H1 (cell line): ENCODE measurements around the gene B3GNT2. TPM values are rescaled to one million over a fixed set of nuclear protein-coding genes. Genes with fewer than 3 reads are reported as not detected.

ENCODE experiments used
- CTCF ChIA-PET: fragments of 300-600 bp; sonication (Branson Sonifier 250); formaldehyde crosslinking; loops from one replicate; lab custom pipeline; 2021; ENCODE audit not compliant: partially characterized antibody; lab: Charles Lee
- POLR2A ChIA-PET: fragments of 300-600 bp; sonication (Branson Sonifier 250); formaldehyde crosslinking; loops from one replicate; lab custom pipeline; 2021; ENCODE audit warnings: inconsistent platforms; ENCODE audit not compliant: partially characterized antibody; lab: Charles Lee
- DNase-seq, 2 experiments: peaks; one replicate each; pipeline versions ENCODE4 v3.0.0 to v3.0.0-alpha.2; 2010 to 2022; ENCODE audit warnings: low spot score in 2 of 2, low read depth in 1 of 2, mixed read lengths in 1 of 2
- FAIRE-seq: peaks from 2 replicates; lab custom pipeline; 2011; peaks lifted over from hg19 to GRCh38; lab: Jason Lieb, UNC
- H2AFZ ChIP-seq: 2 replicates; pipeline ENCODE4 v1.8.1; 2012; ENCODE audit warnings: low read length, inconsistent platforms
- H2AK5ac ChIP-seq: 2 replicates; pipeline ENCODE4 v1.6.1; 2013; ENCODE audit warnings: low read depth, low read length
- H2BK120ac ChIP-seq: replicated peaks from 2 replicates; pipeline ENCODE3; 2013; ENCODE audit warnings: low read depth, low read length, inconsistent platforms
- H2BK12ac ChIP-seq: 2 replicates; pipeline ENCODE4 v1.6.1; 2013; ENCODE audit warnings: low read depth, low read length
- H2BK15ac ChIP-seq: 2 replicates; pipeline ENCODE4 v1.6.1; 2013; ENCODE audit warnings: low read length
- H2BK20ac ChIP-seq: 2 replicates; pipeline ENCODE4 v1.6.1; 2013; ENCODE audit warnings: low read length
- H2BK5ac ChIP-seq: 2 replicates; pipeline ENCODE4 v1.6.1; 2013; ENCODE audit warnings: low read depth, low read length
- H3K14ac ChIP-seq: 2 replicates; pipeline ENCODE4 v1.6.1; 2013; ENCODE audit warnings: inconsistent platforms; ENCODE audit not compliant: insufficient read length
- H3K18ac ChIP-seq: 2 replicates; pipeline ENCODE4 v1.6.1; 2013; ENCODE audit warnings: low read length; ENCODE audit errors: extremely low read depth
- H3K23ac ChIP-seq: 2 replicates; pipeline ENCODE4 v1.6.1; 2013; ENCODE audit warnings: inconsistent platforms; ENCODE audit not compliant: insufficient read length
- H3K23me2 ChIP-seq: 2 replicates; pipeline ENCODE4 v1.6.1; 2013; ENCODE audit warnings: low read depth, low read length
- H3K27ac ChIP-seq: 2 replicates; pipeline ENCODE4 v1.6.1; 2011; ENCODE audit warnings: low read depth, low read length, inconsistent platforms
- H3K27me3 ChIP-seq, 4 experiments: replicated peaks in 1 of 4; 1 replicate in 1 of 4; 2 replicates in 3 of 4; pipeline versions ENCODE4 v1.6.1 to v1.8.1; 2011 to 2013; ENCODE audit warnings: low read length in 3 of 4, mild to moderate bottlenecking in 3 of 4, inconsistent platforms in 2 of 4, mixed read lengths in 2 of 4, moderate library complexity in 1 of 4; ENCODE audit not compliant: control insufficient read depth in 3 of 4, insufficient read depth in 3 of 4; ENCODE audit errors: extremely low read depth in 1 of 4
- H3K36me3 ChIP-seq, 4 experiments: 2 replicates each; pipeline versions ENCODE4 v1.6.1 to v1.8.1; 2011 to 2013; ENCODE audit warnings: mild to moderate bottlenecking in 4 of 4, low read length in 3 of 4, moderate library complexity in 2 of 4, control low read depth in 1 of 4, inconsistent platforms in 1 of 4; ENCODE audit not compliant: insufficient read depth in 4 of 4, control insufficient read depth in 2 of 4
- H3K4ac ChIP-seq: replicated peaks from 2 replicates; pipeline ENCODE3; 2013; ENCODE audit warnings: low read length, low read depth, mixed read lengths, inconsistent platforms; ENCODE audit not compliant: insufficient read length
- H3K4me1 ChIP-seq, 4 experiments: replicated peaks in 1 of 4; 1 replicate in 1 of 4; 2 replicates in 3 of 4; pipeline versions ENCODE4 v1.6.1 to v1.8.1; 2011 to 2013; ENCODE audit warnings: low read length in 3 of 4, inconsistent platforms in 2 of 4, mixed read lengths in 1 of 4; ENCODE audit not compliant: insufficient read depth in 4 of 4, control insufficient read depth in 3 of 4
- H3K4me2 ChIP-seq, 2 experiments: 2 replicates each; pipeline versions ENCODE4 v1.6.1 to v1.8.1; 2011 to 2013; ENCODE audit warnings: low read depth in 2 of 2, low read length in 2 of 2, control low read depth in 1 of 2, inconsistent platforms in 1 of 2, mild to moderate bottlenecking in 1 of 2; ENCODE audit not compliant: insufficient read depth in 1 of 2
- H3K4me3 ChIP-seq, 4 experiments: fragments of 200-600, 300-600 bp in 1 of 4; sonication (generic), shearing (Covaris generic), sonication (Bioruptor Twin) in 1 of 4; 2 replicates each; pipeline versions ENCODE4 v1.5.1 to v1.8.1; 2011 to 2016; ENCODE audit warnings: low read length in 4 of 4, low read depth in 3 of 4, control low read depth in 2 of 4, inconsistent platforms in 2 of 4, mild to moderate bottlenecking in 2 of 4, mixed read lengths in 1 of 4, moderate library complexity in 1 of 4; ENCODE audit not compliant: insufficient read depth in 2 of 4; ENCODE audit errors: extremely low read depth in 1 of 4
- H3K56ac ChIP-seq: replicated peaks from 2 replicates; pipeline ENCODE3; 2013; ENCODE audit warnings: low read depth, mild to moderate bottlenecking, mixed read lengths, low read length, inconsistent platforms; ENCODE audit not compliant: insufficient read length
- H3K79me1 ChIP-seq: 2 replicates; pipeline ENCODE4 v1.6.1; 2013; ENCODE audit warnings: low read depth, low read length, control low read depth
- H3K79me2 ChIP-seq, 2 experiments: 2 replicates each; pipeline versions ENCODE4 v1.6.1 to v1.8.1; 2012 to 2013; ENCODE audit warnings: low read length in 2 of 2, mild to moderate bottlenecking in 2 of 2, inconsistent platforms in 1 of 2; ENCODE audit not compliant: insufficient read depth in 2 of 2, control insufficient read depth in 1 of 2
- H3K9ac ChIP-seq, 4 experiments: replicated peaks in 1 of 4; 1 replicate in 1 of 4; 2 replicates in 3 of 4; pipeline versions ENCODE4 v1.6.1 to v1.8.1; 2011 to 2013; ENCODE audit warnings: low read depth in 3 of 4, low read length in 3 of 4, control low read depth in 2 of 4, mild to moderate bottlenecking in 2 of 4, moderate library complexity in 2 of 4, inconsistent platforms in 1 of 4; ENCODE audit errors: extremely low read depth in 1 of 4
- H3K9me3 ChIP-seq, 2 experiments: 2 replicates each; pipeline versions ENCODE4 v1.6.1 to v1.8.1; 2012 to 2013; ENCODE audit warnings: mild to moderate bottlenecking in 2 of 2, moderate library complexity in 2 of 2, control low read depth in 1 of 2, inconsistent platforms in 1 of 2, low read depth in 1 of 2, low read length in 1 of 2, mixed read lengths in 1 of 2; ENCODE audit not compliant: insufficient read depth in 2 of 2
- H4K20me1 ChIP-seq, 2 experiments: replicated peaks in 1 of 2; 2 replicates each; pipeline versions ENCODE3 to v1.8.1; 2011 to 2013; ENCODE audit warnings: inconsistent platforms in 2 of 2, low read length in 2 of 2, mild to moderate bottlenecking in 1 of 2; ENCODE audit not compliant: insufficient read depth in 2 of 2, control insufficient read depth in 1 of 2
- H4K5ac ChIP-seq: 2 replicates; pipeline ENCODE4 v1.6.1; 2013; ENCODE audit warnings: low read length, low read depth, mixed read lengths, inconsistent platforms; ENCODE audit not compliant: insufficient read length
- H4K8ac ChIP-seq: 2 replicates; pipeline ENCODE4 v1.8.0; 2013; ENCODE audit warnings: mild to moderate bottlenecking, moderate library complexity, low read length, inconsistent platforms; ENCODE audit not compliant: insufficient read depth; ENCODE audit errors: extremely low read depth
- H4K91ac ChIP-seq: replicated peaks from 2 replicates; pipeline ENCODE3; 2013; ENCODE audit warnings: low read length, mixed read lengths, inconsistent platforms; ENCODE audit not compliant: insufficient read length
- BRCA1 ChIP-seq: IDR thresholded peaks from 2 replicates; pipeline ENCODE4 v1.6.1; 2012; ENCODE audit warnings: low read depth, low read length, improper control_type of control experiment
- EGR1 ChIP-seq: IDR thresholded peaks from 2 replicates; pipeline ENCODE4 v1.6.1; 2011; ENCODE audit warnings: low read depth, low read length, borderline replicate concordance
- EZH2 ChIP-seq: fragments of 200-600 bp; sonication (generic); IDR thresholded peaks from 2 replicates; pipeline ENCODE4 v1.7.1; 2012; ENCODE audit warnings: low read depth, mild to moderate bottlenecking, moderate library complexity, low read length, inconsistent platforms; ENCODE audit not compliant: severe bottlenecking
- RAD21 ChIP-seq, 2 experiments: IDR thresholded peaks in 1 of 2; conservative IDR thresholded peaks in 1 of 2; 2 replicates each; pipeline ENCODE4 v1.6.1; 2011; ENCODE audit warnings: low read depth in 2 of 2, low read length in 2 of 2, improper control_type of control experiment in 1 of 2, inconsistent platforms in 1 of 2, mild to moderate bottlenecking in 1 of 2, moderate library complexity in 1 of 2
- SIN3A ChIP-seq, 2 experiments: IDR thresholded peaks in 1 of 2; conservative IDR thresholded peaks in 1 of 2; 2 replicates each; pipeline ENCODE4 v1.6.1; 2011 to 2012; ENCODE audit warnings: low read length in 2 of 2, improper control_type of control experiment in 1 of 2, low read depth in 1 of 2, mild to moderate bottlenecking in 1 of 2
- SP4 ChIP-seq: IDR thresholded peaks from 2 replicates; pipeline ENCODE4 v1.6.1; 2012; ENCODE audit warnings: low read length, inconsistent platforms
- TAF7 ChIP-seq: optimal IDR thresholded peaks from 2 replicates; pipeline ENCODE3; 2011; ENCODE audit warnings: low read depth, mild to moderate bottlenecking, inconsistent platforms, low read length, moderate library complexity, borderline replicate concordance
- TBP ChIP-seq: IDR thresholded peaks from 2 replicates; pipeline ENCODE4 v1.6.1; 2011; ENCODE audit warnings: low read depth, low read length, improper control_type of control experiment
- ZNF274 ChIP-seq: IDR thresholded peaks from 2 replicates; pipeline ENCODE4 v1.7.0; 2012; ENCODE audit warnings: low read length, borderline replicate concordance; ENCODE audit errors: extremely low read depth
- WGBS, 2 experiments: shearing (Covaris generic) in 1 of 2; methylation state at CpG; one replicate each; pipeline versions ENCODE4 v1.1.6 to v1.1.7; 2013 to 2015; ENCODE audit warnings: low lambda C conversion rate in 2 of 2, mixed read lengths in 2 of 2, inconsistent platforms in 1 of 2, low coverage in 1 of 2, missing lambda C conversion rate in 1 of 2; ENCODE audit not compliant: insufficient replicate concordance in 2 of 2, insufficient coverage in 1 of 2, insufficient read length in 1 of 2; ENCODE audit errors: extremely low coverage in 1 of 2, missing lambda C conversion rate in 1 of 2; 5-methylcytosine and 5-hydroxymethylcytosine counted together
- polyA plus RNA-seq, 7 experiments: library from polyadenylated mRNA; depleted of rRNA in 3 of 7; stranded (reverse) in 5 of 7; unstranded in 2 of 7; fragments of >200 nt in 5 of 7; fragments of 200-250 nt in 2 of 7; gene quantifications; 1 replicate in 5 of 7; 2 replicates in 1 of 7; 4 replicates in 1 of 7; pipeline versions ENCODE4 v1.2.1 to v1.2.3, GENCODE V29; 2011 to 2013; ENCODE audit warnings: missing spikeins in 2 of 7, mixed read lengths in 2 of 7
- total RNA-seq: library from RNA; stranded (reverse); fragmentation: NEBNext Ultra II Directional; extraction: Animal tissue kit (Norgen Biotek cat#: 25700); gene quantifications from 2 replicates; pipeline ENCODE4 v1.2.1, GENCODE V29; 2021
- TF ChIP-seq, protein P1 (sequence below): IDR thresholded peaks from 2 replicates; pipeline ENCODE4 v1.6.1; 2012; ENCODE audit warnings: inconsistent platforms
- TF ChIP-seq, protein P2 (sequence below): IDR thresholded peaks from 2 replicates; pipeline ENCODE4 v1.6.1; 2011; ENCODE audit warnings: low read depth, mild to moderate bottlenecking, low read length; ENCODE audit not compliant: insufficient read depth

The B3GNT2 gene
- total and polyA plus RNA-seq, 2 of the 8 experiments (the other 6 are each of a cell fraction or from before 2014, with no cell fraction given): 20.1 to 40.8 TPM

DNA sequence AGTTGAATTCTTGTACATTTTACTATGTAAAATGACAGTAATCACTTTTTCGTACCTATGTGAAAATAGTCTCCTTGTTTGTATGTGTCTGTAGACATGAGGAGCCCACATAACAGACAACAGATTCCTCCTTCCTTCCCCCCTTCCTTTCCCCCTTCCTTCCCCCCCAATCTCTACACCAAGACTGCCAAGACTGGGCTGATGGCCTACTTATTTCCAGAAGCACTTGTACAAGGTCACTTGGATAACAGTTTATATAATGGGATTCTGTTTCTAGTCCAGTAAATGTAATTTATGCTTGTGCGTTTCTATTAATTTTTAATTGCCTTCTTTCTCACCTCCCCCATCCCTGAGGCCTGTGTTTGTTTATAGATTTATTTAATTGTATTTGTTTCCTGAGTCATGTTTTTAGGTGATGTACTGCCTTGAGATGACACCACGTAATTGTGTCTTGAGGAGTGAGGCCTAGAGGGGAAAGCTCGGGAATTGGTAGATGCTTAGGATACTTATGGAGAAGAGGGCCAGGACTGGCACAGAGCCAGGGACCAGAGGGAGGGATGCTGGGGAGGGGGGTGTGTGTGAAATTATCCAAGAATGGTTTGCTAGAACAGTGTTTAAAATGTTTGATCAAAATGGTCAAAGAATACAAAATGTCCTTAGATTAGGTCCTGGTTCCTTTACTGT lies 12.3 kb downstream of the B3GNT2 start:
- no peaks in the 10 kb centered on the region for H3K27me3 ChIP-seq
- H3K4me2 ChIP-seq: no peak overlapping the region; a peak in 1 of 4 replicates
- H4K5ac ChIP-seq: no peak overlapping the region
- peaks cover 3 to 15% (median 13%) of the 10 kb centered on the region in 4 experiments for H3K4me1 ChIP-seq
- DNase-seq (no peak), FAIRE-seq (no peak)
- H3K36me3 ChIP-seq: no peaks in the 10 kb centered on the region
- no peak overlapping the region for H4K8ac ChIP-seq
- H2BK120ac ChIP-seq: no peak overlapping the region
- H4K20me1 ChIP-seq: peaks cover 43 to 52% of the 10 kb centered on the region in 2 experiments
- H2BK12ac ChIP-seq: no peak overlapping the region
- CTCF ChIA-PET: no interaction called here
- H3K4ac ChIP-seq: no peak overlapping the region
- H2BK5ac ChIP-seq: no peak overlapping the region
- H2BK20ac ChIP-seq: no peak overlapping the region
- no peak overlapping the region for H3K14ac ChIP-seq
- H3K18ac ChIP-seq: no peak overlapping the region
- H2AFZ ChIP-seq: no peak overlapping the region
- H3K4me3 ChIP-seq: no peak overlapping the region
- no peaks in the 10 kb centered on the region for H3K23me2 ChIP-seq
- H3K56ac ChIP-seq: no peak overlapping the region
- H3K9ac ChIP-seq: no peak overlapping the region
- H2AK5ac ChIP-seq: no peak overlapping the region
- 78% methylated on average over 4 of the region's 4 CpGs; no CpG with 5 or more reads in 1 of the 2 experiments for WGBS, 2 experiments
- no peak overlapping the region for H3K23ac ChIP-seq
- H4K91ac ChIP-seq: no peak overlapping the region
- no peak overlapping the region for H3K27ac ChIP-seq
- no peak overlapping the region for H2BK15ac ChIP-seq
- H3K79me1 ChIP-seq: peaks cover 28% of the 10 kb centered on the region
- peaks cover 80 to 100% of the 10 kb centered on the region in 2 experiments for H3K79me2 ChIP-seq
- POLR2A ChIA-PET: interaction anchor here (0.6 kb wide), 1 partner anchor 31 kb away, joined by 3 read pairs; no protein-coding TSS in a partner anchor
- H3K9me3 ChIP-seq: no peaks in the 10 kb centered on the region
- TF ChIP-seq, protein P1, sequence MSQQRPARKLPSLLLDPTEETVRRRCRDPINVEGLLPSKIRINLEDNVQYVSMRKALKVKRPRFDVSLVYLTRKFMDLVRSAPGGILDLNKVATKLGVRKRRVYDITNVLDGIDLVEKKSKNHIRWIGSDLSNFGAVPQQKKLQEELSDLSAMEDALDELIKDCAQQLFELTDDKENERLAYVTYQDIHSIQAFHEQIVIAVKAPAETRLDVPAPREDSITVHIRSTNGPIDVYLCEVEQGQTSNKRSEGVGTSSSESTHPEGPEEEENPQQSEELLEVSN: no peak
- no peak for TF ChIP-seq TAF7
- TF ChIP-seq, protein P2, sequence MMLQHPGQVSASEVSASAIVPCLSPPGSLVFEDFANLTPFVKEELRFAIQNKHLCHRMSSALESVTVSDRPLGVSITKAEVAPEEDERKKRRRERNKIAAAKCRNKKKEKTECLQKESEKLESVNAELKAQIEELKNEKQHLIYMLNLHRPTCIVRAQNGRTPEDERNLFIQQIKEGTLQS: no peak
- no peak for TF ChIP-seq SIN3A (conservative IDR thresholded peaks at IDR 0.05 in 1 of 2, IDR thresholded peaks at IDR 0.05 in 1 of 2; ENCODE audit: low read depth in 1 of 2, low read length in 2 of 2)
- no peak for TF ChIP-seq EZH2
- TF ChIP-seq RAD21 (IDR thresholded peaks at IDR 0.05 in 1 of 2, conservative IDR thresholded peaks at IDR 0.05 in 1 of 2; ENCODE audit: low read depth in 2 of 2, low read length in 2 of 2): no peak
- TF ChIP-seq SP4: no peak
- TF ChIP-seq TBP: no peak
- TF ChIP-seq ZNF274: no peak
- TF ChIP-seq BRCA1: no peak
- TF ChIP-seq EGR1: no peak
